Upper lobe of right lung (tissue), 1 donor: ENCODE results near the gene CENPB. TPM values are rescaled to one million over a fixed set of nuclear protein-coding genes. Genes with fewer than 3 reads are reported as not detected.

ENCODE experiments used
- ATAC-seq: fragments of 200-7000 bp; cut with Tn5 transposase; one replicate; pipeline ENCODE4 v1.9.1; 2020; ENCODE audit warnings: mild to moderate bottlenecking, moderate library complexity
- DNase-seq: peaks from one replicate; pipeline ENCODE4 v3.0.0-alpha.2; 2020
- H3K27ac ChIP-seq: fragments of 200-600 bp; one replicate; pipeline ENCODE4 v1.8.0; 2022
- H3K27me3 ChIP-seq: fragments of 200-600 bp; one replicate; pipeline ENCODE4 v1.8.0; 2022; ENCODE audit warnings: mild to moderate bottlenecking
- H3K36me3 ChIP-seq: fragments of 200-600 bp; one replicate; pipeline ENCODE4 v1.8.0; 2022
- H3K4me1 ChIP-seq: fragments of 200-600 bp; one replicate; pipeline ENCODE4 v1.8.0; 2022
- H3K4me3 ChIP-seq: fragments of 200-600 bp; one replicate; pipeline ENCODE4 v1.8.0; 2022; ENCODE audit warnings: mild to moderate bottlenecking
- H3K9me3 ChIP-seq: fragments of 200-600 bp; one replicate; pipeline ENCODE4 v1.8.0; 2022
- intact Hi-C: fragments of 100-400 bp; cut with DNase I; formaldehyde crosslinking; loops from one replicate; pipeline ENCODE4 v1.11.0; 2022
- total RNA-seq: library from RNA; stranded (reverse); fragmentation: NEBNext Ultra II Directional; extraction: Animal tissue kit (Norgen Biotek cat#: 25700); gene quantifications from one replicate; pipeline ENCODE4 v1.2.1, GENCODE V29; 2021
- TF ChIP-seq, protein P1 (sequence below): fragments of 200-600 bp; IDR thresholded peaks from one replicate; pipeline ENCODE4 v1.8.0; 2022; ENCODE audit warnings: antibody characterized with exemption
- donor health status: DM: no; HTN: yes; CAD: no; lungs with severe emphysema.

CENPB gene
- total RNA-seq, 1 donor from 2014 or later, result 94.6 TPM

DNA sequence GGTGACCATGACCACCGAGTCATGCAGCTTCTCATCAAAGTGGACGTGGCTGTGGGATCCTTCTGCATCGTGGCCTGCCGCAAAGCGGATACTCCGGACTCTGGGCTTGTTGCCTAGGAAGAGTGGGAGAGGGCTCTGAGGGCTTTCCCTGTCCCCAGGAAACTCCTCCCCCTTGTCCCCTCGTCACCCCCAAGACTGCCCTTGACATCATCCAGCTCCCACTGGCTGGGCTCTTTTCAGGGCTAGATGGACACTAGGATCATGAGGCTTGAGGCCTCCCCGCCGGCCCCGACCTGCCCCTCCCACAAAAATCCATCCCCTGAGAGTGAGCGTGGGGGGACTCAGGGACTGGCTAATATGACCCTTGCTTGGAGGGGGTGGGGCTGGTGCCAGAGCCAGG is 28.0 kb downstream of the CENPB start:
- Histone ChIP-seq H3K4me1 (peaks cover 12% of the 10 kb centered on the region), H3K36me3 (peaks cover 8% of the 10 kb centered on the region), H3K9me3 (no peaks in the 10 kb centered on the region), H3K27me3 (no peaks in the 10 kb centered on the region), H3K4me3 (no peak overlapping the region), H3K27ac (no peak overlapping the region)
- DNase-seq (no peak), ATAC-seq (no peak)
- intact Hi-C loops, result no loop called here
- TF ChIP-seq, protein P1, sequence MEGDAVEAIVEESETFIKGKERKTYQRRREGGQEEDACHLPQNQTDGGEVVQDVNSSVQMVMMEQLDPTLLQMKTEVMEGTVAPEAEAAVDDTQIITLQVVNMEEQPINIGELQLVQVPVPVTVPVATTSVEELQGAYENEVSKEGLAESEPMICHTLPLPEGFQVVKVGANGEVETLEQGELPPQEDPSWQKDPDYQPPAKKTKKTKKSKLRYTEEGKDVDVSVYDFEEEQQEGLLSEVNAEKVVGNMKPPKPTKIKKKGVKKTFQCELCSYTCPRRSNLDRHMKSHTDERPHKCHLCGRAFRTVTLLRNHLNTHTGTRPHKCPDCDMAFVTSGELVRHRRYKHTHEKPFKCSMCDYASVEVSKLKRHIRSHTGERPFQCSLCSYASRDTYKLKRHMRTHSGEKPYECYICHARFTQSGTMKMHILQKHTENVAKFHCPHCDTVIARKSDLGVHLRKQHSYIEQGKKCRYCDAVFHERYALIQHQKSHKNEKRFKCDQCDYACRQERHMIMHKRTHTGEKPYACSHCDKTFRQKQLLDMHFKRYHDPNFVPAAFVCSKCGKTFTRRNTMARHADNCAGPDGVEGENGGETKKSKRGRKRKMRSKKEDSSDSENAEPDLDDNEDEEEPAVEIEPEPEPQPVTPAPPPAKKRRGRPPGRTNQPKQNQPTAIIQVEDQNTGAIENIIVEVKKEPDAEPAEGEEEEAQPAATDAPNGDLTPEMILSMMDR, result no peak

DNA sequence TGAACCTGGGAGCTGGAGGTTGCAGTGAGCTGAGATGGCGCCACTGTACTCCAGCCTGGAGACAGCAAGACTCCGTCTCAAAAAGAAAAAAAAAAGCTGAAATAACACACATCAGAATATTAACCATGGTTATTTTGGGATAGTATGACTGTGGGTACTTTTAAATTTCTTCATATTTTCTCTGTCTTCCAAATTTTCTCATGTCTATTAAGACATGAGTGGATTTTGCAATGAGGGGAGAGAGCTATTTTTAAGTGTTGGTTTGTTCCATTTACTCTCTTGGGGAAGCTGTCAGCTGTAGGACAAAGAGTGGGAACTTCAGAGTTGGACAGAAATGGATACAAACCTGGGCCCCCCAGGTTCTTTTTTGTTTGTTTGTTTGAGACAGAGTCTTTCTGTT is 29.3 kb downstream of the CENPB start:
- no peak overlapping the region for H3K27ac ChIP-seq
- no peak overlapping the region for H3K4me3 ChIP-seq
- DNase-seq (no peak), ATAC-seq (no peak)
- H3K4me1 ChIP-seq, result peaks cover 12% of the 10 kb centered on the region
- H3K36me3 ChIP-seq, result peaks cover 8% of the 10 kb centered on the region
- intact Hi-C loops, result no loop called here
- TF ChIP-seq, protein P1, result no peak
- H3K9me3 ChIP-seq, result no peaks in the 10 kb centered on the region
- no peaks in the 10 kb centered on the region for H3K27me3 ChIP-seq

DNA sequence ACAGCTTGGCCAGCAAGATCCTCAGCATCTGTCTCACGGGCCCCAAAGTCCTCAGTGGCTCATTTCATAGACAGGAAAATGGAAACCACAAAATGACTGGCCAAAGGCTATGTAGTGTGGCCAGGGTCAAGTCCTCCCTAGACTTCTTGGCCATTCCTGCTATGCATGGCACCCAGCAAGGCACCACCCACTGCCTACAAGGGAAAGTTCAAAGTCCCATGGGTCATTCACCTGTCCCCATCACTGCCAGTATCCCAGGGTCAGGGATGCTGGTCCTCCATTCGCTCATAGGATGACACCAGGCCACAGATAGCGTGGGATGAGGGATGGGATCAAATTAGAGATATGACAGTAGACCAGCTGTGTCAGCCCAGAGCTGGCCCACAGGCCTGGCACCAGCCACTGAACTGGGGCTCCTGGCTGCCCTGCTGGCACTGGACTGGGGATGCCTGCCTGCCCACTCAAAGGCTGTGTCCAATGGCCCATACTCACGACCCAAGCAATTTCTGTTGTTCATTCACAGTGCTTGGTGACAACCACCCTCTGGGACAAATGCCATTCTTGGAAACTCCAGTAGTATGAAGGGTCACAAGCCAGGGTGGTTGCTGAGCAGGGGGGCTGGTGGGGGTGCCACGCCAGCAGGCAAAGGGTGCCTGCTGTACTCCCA is 30.6 kb downstream of the CENPB start:
- Histone ChIP-seq H3K27me3 (no peaks in the 10 kb centered on the region), H3K36me3 (peaks cover 4% of the 10 kb centered on the region), H3K9me3 (no peaks in the 10 kb centered on the region), H3K4me1 (peaks cover 12% of the 10 kb centered on the region), H3K4me3 (no peak overlapping the region), H3K27ac (no peak overlapping the region)
- no peak for DNase-seq
- TF ChIP-seq, protein P1, result no peak
- no peak for ATAC-seq
- intact Hi-C loops, result no loop called here

DNA sequence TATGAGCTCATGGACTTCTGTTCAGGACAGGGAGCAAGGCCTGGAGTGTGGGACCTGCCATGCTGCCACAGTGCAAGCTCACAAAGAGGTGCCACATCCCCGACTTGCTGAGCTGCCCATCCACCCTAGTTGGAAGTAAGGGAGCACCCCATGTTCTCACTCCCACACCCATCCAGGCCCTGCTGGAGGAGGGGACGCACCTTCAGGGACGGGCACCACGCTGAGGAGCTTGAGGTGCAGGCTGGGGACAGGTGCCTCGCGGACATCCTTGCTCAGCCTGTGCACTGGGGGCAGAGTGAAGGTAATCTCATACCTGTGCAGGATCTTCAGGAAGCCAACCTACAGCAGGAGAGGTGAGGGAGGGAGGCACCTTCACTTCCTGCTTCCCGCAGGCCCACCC is 31.3 kb downstream of the CENPB start:
- ATAC-seq, result no peak
- H3K9me3 ChIP-seq, result no peaks in the 10 kb centered on the region
- DNase-seq, result no peak
- no peaks in the 10 kb centered on the region for H3K27me3 ChIP-seq
- H3K4me3 ChIP-seq, result no peak overlapping the region
- TF ChIP-seq, protein P1, result no peak
- peaks cover 4% of the 10 kb centered on the region for H3K36me3 ChIP-seq
- intact Hi-C loops, result no loop called here
- H3K27ac ChIP-seq, result no peak overlapping the region
- H3K4me1 ChIP-seq, result peaks cover 12% of the 10 kb centered on the region

DNA sequence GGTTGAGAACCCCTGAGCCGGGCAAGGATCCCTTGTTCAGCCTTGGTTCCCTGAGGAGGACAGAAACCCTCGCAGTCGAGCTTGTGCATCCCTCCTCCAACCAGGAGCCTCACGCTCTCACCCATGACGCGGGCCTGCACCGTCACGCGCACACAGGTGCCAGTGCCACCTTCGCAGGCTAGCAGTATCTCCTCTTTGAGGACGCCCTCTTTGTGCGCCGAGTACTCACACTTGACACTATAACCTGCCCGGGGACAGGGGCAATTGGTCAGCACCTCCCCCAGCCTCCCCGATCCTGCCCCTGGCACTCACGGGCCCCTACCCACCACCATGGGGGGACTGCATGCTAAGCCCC is 32.3 kb downstream of the CENPB start:
- Histone ChIP-seq H3K27ac (no peak overlapping the region), H3K36me3 (peaks cover 4% of the 10 kb centered on the region), H3K9me3 (no peaks in the 10 kb centered on the region), H3K27me3 (peaks cover 10% of the 10 kb centered on the region), H3K4me3 (no peak overlapping the region), H3K4me1 (peaks cover 12% of the 10 kb centered on the region)
- DNase-seq (no peak), ATAC-seq (no peak)
- intact Hi-C loops, result no loop called here
- TF ChIP-seq, protein P1, result no peak
